Forelimb muscle (tissue), 1 donor: ENCODE data around the gene FMOD. TPM values are rescaled to one million over a fixed set of nuclear protein-coding genes. Genes with fewer than 3 reads are reported as not detected.
"Not testable (repeated sequence)": the region's sequence is repeated elsewhere in the genome, so short reads cannot be mapped to it uniquely, and the experiment has no call there.

Experiments
- DNase-seq: peaks from one replicate; pipeline ENCODE4 v3.0.0-alpha.2; 2013; ENCODE audit warnings: low read depth
- polyA plus RNA-seq: library from polyadenylated mRNA; unstranded; fragments of 120-200 nt; gene quantifications from one replicate; pipeline ENCODE4 v1.2.1, GENCODE V29; 2013; ENCODE audit not compliant: insufficient read length

The FMOD gene
- polyA plus RNA-seq, 1 donor = 75.8 TPM

DNA sequence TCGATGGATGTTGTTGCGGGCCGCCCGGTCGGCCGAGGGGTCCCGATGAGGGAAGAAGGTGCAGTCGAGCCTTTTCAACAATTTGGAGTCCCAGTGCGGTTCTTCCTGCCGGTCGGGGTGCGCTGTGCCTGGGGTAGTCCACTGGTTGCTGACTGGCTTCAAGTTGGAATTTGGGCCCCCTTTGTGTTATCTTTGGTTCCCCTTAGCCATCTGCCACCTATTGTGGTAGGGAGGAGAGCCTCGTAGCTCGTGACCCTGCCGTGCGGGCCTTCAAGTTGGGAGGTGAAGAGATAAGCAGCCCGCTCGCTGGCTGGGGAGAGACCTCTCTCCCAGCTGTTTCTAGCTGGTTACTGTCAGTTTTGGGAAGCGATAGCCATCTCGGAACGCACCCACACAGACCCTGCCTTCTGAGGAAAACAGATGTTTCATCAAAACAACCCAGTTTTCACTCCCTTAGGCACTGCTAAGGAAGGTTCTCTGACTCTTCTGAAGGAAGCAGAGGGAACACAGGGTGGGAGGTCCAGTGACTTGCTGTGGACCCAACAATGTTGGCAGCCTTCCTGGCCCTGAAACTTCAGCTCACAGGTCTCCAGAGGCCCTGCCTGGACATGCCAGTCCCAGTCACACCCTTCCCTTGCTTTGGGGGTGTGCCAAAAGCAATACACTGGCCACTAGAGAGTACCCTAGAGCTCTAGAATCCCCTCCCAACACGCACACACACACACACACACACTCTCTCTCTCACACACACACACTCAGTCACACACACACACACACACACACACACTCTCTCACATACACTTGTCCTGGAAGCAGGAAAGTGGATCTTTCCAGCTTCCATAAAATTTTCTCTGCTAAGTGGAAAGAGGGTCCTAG is 44.6 kb downstream of the FMOD start:
- no peak for DNase-seq

DNA sequence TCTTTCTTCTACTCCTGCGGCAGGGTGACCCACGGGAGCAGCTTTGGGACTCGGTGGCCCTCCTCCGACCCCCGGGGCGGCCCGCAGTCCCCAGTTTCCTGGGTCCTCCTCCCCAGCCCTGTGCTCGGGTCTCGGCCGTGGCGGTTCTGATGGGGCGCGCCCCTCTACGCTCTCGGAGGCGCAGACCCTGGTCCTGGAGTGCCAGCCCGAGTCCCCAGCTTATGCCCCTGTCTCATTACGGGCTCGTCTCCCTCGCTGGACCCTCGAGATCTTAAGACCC is 45.2 kb downstream of the FMOD start:
- no peak for DNase-seq

GRCh38 chr1:203304919-203305808 is 45.8 kb downstream of the FMOD start, which contains the start of gene BTG2:
TSS of gene BTG2 (plus strand) at chr1:203305519. CDS start at chr1:203305607, 88 bp downstream.
- peak; percentile 76 for DNase-seq

DNA sequence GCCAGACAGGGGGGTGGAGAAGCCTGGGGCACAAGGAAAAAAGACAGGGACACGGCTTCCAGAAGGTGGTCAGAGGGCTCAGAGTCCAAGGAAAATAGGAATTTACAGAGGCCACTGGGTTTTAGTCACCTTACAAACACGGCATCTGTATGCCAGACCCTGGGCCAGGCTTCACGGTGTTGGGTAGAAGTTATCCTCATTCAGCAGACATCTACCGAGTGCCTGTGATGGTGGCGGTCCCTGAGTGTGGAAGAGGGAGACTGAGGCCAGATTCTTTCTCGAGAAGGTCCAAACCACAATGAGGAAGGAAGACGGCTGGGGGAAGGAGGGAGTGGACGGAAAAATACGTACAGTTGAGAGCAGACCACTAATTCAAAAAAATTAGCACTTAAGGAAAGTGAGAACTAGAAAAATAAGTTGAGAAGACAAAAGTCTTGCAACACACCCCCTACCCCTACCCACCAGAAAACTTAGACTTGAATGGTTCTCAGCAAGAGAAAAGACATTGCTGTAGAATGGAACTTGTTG is 46.5 kb downstream of the FMOD start:
- no peak for DNase-seq

- DNase-seq = no peak
Observed at GRCh38 chr1:203302894-203303293, 48.0 kb downstream of the FMOD start.

DNA sequence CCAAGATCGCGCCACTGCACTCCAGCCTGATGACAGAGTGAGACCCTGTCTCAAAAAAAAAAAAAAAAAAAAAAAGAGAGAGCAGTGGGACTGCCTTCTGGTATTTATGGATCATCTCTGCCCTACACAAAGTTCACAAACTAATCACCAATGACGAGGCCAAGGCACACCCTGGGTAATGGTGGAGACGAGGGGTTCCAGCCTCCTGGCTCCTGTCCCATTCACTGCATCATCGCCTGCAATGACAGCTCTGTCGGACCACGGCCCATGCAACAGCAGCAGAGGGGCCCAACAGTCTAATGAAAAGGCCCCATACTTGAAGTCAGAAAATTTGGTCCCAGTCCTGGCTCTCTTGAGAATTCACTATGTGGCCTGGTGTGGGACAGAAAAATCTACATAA is 48.5 kb downstream of the FMOD start:
- DNase-seq = no peak

DNA sequence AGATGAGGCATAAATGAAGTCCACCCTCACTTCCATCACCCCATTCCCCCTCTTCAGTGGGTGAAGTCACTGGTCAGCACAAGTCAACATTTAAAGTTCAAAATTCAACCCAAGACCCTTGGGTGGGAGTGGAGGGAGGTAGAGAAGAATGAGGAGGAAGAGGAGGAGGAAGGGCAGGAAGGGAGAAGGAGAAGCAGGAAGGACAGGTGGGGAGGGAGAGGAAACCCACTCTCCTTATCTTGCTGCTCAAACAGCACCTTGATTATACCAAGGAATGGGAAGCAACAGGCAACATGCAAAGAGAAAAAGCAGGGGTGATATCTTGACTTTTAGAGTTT is 49.6 kb downstream of the FMOD start:
- DNase-seq = no peak

DNA sequence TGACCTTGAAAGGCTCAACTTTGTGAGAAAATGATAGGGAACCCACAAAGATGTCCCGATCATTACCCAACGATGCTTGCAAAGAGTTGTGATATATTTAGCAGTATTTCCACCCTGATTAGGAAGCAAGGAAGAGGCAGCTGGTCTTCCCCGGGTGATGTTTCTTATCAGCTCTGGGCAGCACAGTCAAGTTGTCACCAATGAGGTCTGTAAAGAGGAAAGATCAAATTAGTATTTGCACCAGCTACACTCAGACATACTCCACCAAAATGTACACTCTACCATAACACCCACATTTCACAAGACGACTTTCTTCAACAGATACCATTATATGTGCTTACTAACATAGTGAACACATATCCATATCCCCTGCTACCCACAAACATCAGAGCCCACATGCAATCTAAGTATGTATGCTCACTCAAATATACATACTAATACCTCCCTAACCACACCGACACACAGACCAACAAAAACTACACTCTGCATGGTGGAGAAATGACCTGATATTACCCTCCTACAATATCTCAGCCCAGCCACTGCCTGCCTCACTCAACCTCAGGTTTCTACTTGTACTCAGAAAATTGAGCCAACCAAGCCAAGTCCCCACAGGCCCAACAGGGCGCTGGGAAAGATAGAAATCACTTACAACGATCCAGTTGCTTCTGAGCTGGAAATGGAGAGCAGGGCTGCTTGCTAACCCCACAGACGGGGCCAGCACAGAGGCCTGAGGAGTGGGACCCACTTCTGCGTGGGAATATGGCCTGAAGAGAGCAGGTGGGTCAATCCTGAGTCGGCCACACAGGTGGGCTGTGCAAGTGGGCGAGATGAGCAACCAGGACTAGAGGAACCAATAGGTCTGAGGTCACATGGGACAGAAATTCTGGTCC is 50.2 kb downstream of the FMOD start:
- no peak for DNase-seq

GRCh38 chr1:203299719-203300429 is 51.0 kb downstream of the FMOD start:
- not testable (repeated sequence) for DNase-seq

DNA sequence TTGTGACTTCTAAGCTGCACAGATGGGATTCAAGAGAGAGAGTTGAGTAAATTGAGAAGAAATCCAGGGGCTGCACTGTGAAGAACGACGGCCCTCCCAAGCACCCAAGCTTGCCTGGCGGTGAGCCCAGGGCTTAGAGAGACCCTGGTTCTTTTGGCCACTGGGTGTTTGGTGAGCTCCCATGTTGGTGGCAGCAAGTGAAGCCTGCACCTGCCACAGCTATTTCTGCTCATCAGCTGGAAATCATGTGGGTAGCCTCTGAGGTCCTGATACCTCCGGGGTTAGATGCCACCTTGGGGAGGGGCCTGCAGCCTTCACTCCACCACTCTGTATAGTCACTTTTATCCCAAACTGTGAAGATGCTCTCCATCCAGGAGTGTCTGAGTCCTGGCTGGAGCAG is 51.8 kb downstream of the FMOD start:
- no peak for DNase-seq

GRCh38 chr1:203296460-203297073 is 54.4 kb downstream of the FMOD start:
- no peak for DNase-seq

DNA sequence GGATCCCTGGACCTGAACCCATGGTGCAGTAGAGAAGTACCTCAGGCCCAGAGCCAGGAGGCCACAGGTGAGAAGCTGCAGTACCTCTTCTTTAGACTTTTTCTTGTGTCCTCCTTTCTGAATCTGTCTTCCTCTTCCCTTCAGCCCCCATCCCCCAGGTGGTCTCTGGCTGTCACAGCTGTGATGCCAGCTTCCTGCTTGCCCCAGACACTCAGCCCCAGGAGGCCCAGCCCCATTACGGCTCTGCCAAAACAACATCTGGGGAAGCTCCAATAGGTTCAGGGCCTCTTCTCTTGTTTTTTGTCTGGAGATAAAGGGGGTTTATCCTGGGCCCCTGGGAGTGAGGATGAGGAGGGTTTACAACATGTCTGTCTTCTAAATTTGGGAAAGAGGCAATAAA is 55.1 kb downstream of the FMOD start:
- DNase-seq = no peak

- DNase-seq = no peak
Observed at GRCh38 chr1:203291201-203292096, 59.5 kb downstream of the FMOD start.

Other genes starting within 250 kb of the FMOD start
- 5.3 TPM for gene ADORA1, start 223.4 kb downstream of the FMOD start, polyA plus RNA-seq
- 278 TPM for gene MYBPH, start 175.3 kb downstream of the FMOD start, polyA plus RNA-seq
- 1.1 TPM for gene CHI3L1, start 164.4 kb downstream of the FMOD start, polyA plus RNA-seq
- 0.71 TPM for gene CHIT1, start 121.4 kb downstream of the FMOD start, polyA plus RNA-seq
- 120 TPM for gene BTG2, start 45.6 kb downstream of the FMOD start, polyA plus RNA-seq
- 1.5 TPM for gene PRELP, start 124.7 kb upstream of the FMOD start, polyA plus RNA-seq
- gene OPTC, start 143.0 kb upstream of the FMOD start, polyA plus RNA-seq = not detected